ENCODE data around the gene MFN1.

MFN1 gene

DNA sequence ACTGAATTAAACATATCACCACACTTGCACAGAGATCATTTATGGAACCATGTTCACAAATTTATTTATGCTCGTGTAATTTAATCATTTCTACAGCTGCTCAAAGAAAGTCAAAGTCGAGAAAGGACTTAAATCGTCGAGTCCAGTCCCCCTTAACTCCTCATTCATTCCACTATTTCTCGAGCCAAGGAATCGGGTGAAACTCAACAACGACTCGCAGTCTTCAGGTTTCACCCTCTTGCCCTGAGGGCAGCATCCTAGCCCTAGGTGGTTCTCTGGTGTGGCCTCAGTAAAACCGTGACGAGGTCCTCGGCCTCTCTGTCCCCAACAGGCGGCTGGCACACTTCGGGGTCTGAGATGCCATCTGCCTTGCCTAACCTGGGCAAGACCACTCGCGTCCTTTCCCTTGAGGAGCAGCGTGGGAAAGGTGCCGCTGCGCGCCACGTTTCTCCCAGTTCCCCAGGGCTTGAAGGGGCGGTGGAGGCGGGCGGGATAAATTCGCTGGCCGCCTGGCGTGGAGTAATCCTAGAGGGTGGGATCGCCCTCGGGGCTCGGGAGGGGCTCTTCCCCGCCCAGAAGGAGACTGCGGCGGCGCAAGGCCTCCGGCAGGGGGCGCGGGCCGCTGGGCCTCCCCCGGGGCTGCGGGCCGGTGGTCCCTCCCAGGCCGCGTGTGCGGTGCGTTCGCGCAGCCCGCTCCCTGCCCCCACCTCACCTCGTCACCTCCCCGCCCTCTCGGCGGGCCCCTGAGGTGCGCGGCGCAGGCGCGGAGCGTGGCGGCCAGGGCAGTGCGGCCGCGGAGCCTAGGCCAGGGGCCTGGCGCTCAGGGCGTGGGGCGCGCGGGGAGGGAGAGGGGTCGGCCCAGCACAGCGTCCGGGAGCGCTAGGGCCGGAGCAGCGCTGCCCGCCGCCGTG lies 25.0 kb upstream of the MFN1 start, which contains the start of gene ZNF639:
ZNF639 (plus strand) TSS at position 746 of the 911 bp plus-strand sequence. CDS start 5,263 bp downstream, outside the sequence.
- no peaks in the 10 kb centered on the region for H3K9me3 ChIP-seq (ENCODE audit: insufficient read depth, low read length)
- H4K20me1 ChIP-seq (ENCODE audit: insufficient read depth, low read length), result peaks cover 22% of the 10 kb centered on the region
- peak within 1 kb of the TSS; percentile 95 for H2AFZ ChIP-seq (ENCODE audit: low read depth, low read length)
- H3K79me2 ChIP-seq (ENCODE audit: low read length), result peaks cover 52% of the 10 kb centered on the region
- peak within 1 kb of the TSS; percentile 90 for H3K9ac ChIP-seq (ENCODE audit: low read length)
- peak within 1 kb of the TSS; percentile 74 for H3K27ac ChIP-seq (ENCODE audit: low read length)
- H3K4me2 ChIP-seq (ENCODE audit: low read length), result peak within 1 kb of the TSS; percentile 95
- peaks cover 6% of the 10 kb centered on the region for H3K36me3 ChIP-seq (replicated peaks; ENCODE audit: low read depth, low read length)
- H3K4me3 ChIP-seq (ENCODE audit: low read length), result peak within 1 kb of the TSS; percentile 93
- H3K4me1 ChIP-seq (ENCODE audit: low read length), result peaks cover 22% of the 10 kb centered on the region
- TF ChIP-seq EZH2phosphoT487 (IDR thresholded peaks at IDR 0.05; ENCODE audit: low read depth), result no peak
- TF ChIP-seq, protein P1, sequence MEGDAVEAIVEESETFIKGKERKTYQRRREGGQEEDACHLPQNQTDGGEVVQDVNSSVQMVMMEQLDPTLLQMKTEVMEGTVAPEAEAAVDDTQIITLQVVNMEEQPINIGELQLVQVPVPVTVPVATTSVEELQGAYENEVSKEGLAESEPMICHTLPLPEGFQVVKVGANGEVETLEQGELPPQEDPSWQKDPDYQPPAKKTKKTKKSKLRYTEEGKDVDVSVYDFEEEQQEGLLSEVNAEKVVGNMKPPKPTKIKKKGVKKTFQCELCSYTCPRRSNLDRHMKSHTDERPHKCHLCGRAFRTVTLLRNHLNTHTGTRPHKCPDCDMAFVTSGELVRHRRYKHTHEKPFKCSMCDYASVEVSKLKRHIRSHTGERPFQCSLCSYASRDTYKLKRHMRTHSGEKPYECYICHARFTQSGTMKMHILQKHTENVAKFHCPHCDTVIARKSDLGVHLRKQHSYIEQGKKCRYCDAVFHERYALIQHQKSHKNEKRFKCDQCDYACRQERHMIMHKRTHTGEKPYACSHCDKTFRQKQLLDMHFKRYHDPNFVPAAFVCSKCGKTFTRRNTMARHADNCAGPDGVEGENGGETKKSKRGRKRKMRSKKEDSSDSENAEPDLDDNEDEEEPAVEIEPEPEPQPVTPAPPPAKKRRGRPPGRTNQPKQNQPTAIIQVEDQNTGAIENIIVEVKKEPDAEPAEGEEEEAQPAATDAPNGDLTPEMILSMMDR (IDR thresholded peaks at IDR 0.05; ENCODE audit: low read depth, low read length), result peak; percentile 71
- H3K27me3 ChIP-seq (ENCODE audit: low read depth, low read length), result no peaks in the 10 kb centered on the region

GRCh38 chr3:179323197-179324110 lies 24.1 kb upstream of the MFN1 start:
- peaks cover 27% of the 10 kb centered on the region for H4K20me1 ChIP-seq (ENCODE audit: insufficient read depth, low read length)
- peak overlapping the region; percentile 74 for H3K27ac ChIP-seq (ENCODE audit: low read length)
- peak overlapping the region; percentile 90 for H3K9ac ChIP-seq (ENCODE audit: low read length)
- H3K4me2 ChIP-seq (ENCODE audit: low read length), result peak overlapping the region; percentile 95
- peaks cover 61% of the 10 kb centered on the region for H3K79me2 ChIP-seq (ENCODE audit: low read length)
- H2AFZ ChIP-seq (ENCODE audit: low read depth, low read length), result no peak overlapping the region
- peaks cover 22% of the 10 kb centered on the region for H3K4me1 ChIP-seq (ENCODE audit: low read length)
- peak overlapping the region; percentile 93 for H3K4me3 ChIP-seq (ENCODE audit: low read length)
- H3K27me3 ChIP-seq (ENCODE audit: low read depth, low read length), result no peaks in the 10 kb centered on the region
- peaks cover 15% of the 10 kb centered on the region for H3K36me3 ChIP-seq (replicated peaks; ENCODE audit: low read depth, low read length)
- no peaks in the 10 kb centered on the region for H3K9me3 ChIP-seq (ENCODE audit: insufficient read depth, low read length)
- TF ChIP-seq, protein P1 (IDR thresholded peaks at IDR 0.05; ENCODE audit: low read depth, low read length), result no peak
- TF ChIP-seq EZH2phosphoT487 (IDR thresholded peaks at IDR 0.05; ENCODE audit: low read depth), result no peak

GRCh38 chr3:179324270-179324754 lies 23.2 kb upstream of the MFN1 start:
- no peak overlapping the region for H2AFZ ChIP-seq (ENCODE audit: low read depth, low read length)
- no peak for TF ChIP-seq EZH2phosphoT487 (IDR thresholded peaks at IDR 0.05; ENCODE audit: low read depth)
- TF ChIP-seq, protein P1 (IDR thresholded peaks at IDR 0.05; ENCODE audit: low read depth, low read length), result no peak
- H3K9me3 ChIP-seq (ENCODE audit: insufficient read depth, low read length), result no peaks in the 10 kb centered on the region
- peaks cover 22% of the 10 kb centered on the region for H3K4me1 ChIP-seq (ENCODE audit: low read length)
- H3K4me3 ChIP-seq (ENCODE audit: low read length), result peak overlapping the region; percentile 93
- H3K4me2 ChIP-seq (ENCODE audit: low read length), result peak overlapping the region; percentile 95
- peaks cover 27% of the 10 kb centered on the region for H4K20me1 ChIP-seq (ENCODE audit: insufficient read depth, low read length)
- no peaks in the 10 kb centered on the region for H3K27me3 ChIP-seq (ENCODE audit: low read depth, low read length)
- peaks cover 21% of the 10 kb centered on the region for H3K36me3 ChIP-seq (replicated peaks; ENCODE audit: low read depth, low read length)
- peaks cover 68% of the 10 kb centered on the region for H3K79me2 ChIP-seq (ENCODE audit: low read length)
- H3K9ac ChIP-seq (ENCODE audit: low read length), result peak overlapping the region; percentile 90
- peak overlapping the region; percentile 74 for H3K27ac ChIP-seq (ENCODE audit: low read length)

All from OCI-LY3 (cell line).